ENCODE measurements around the gene ARFGEF2.

The ARFGEF2 gene

GRCh38 chr20:48899881-48900280, 21.6 kb upstream of the ARFGEF2 start:
- DNase-seq = no peak

- no peak for DNase-seq
Observed at GRCh38 chr20:48901326-48901725, 20.2 kb upstream of the ARFGEF2 start.

GRCh38 chr20:48903705-48904104, 17.8 kb upstream of the ARFGEF2 start:
- no peak for DNase-seq

- peak in 1 of 2 experiments; percentile 62 for DNase-seq
Observed at GRCh38 chr20:48904566-48905296, 16.8 kb upstream of the ARFGEF2 start.

GRCh38 chr20:48905297-48905647, 16.2 kb upstream of the ARFGEF2 start:
- DNase-seq = no peak

- DNase-seq = no peak
Observed at GRCh38 chr20:48906221-48906877, 15.2 kb upstream of the ARFGEF2 start.

GRCh38 chr20:48908656-48909319, 12.7 kb upstream of the ARFGEF2 start:
- no peak for DNase-seq

- DNase-seq = no peak
Observed at GRCh38 chr20:48909910-48910309, 11.6 kb upstream of the ARFGEF2 start.

- no peak for DNase-seq
Observed at GRCh38 chr20:48910347-48910781, 11.1 kb upstream of the ARFGEF2 start.

- DNase-seq = no peak
Observed at GRCh38 chr20:48912065-48912464, 9.4 kb upstream of the ARFGEF2 start.

GRCh38 chr20:48916699-48917098, 4.8 kb upstream of the ARFGEF2 start:
- DNase-seq = no peak

GRCh38 chr20:48919336-48919881, 2.1 kb upstream of the ARFGEF2 start:
- DNase-seq = no peak

GRCh38 chr20:48919882-48920526, 1.5 kb upstream of the ARFGEF2 start:
- DNase-seq = no peak

GRCh38 chr20:48920527-48921167, 864 bp upstream of the ARFGEF2 start:
- no peak for DNase-seq

GRCh38 chr20:48921883-48922820, 641 bp downstream of the ARFGEF2 start:
- peak in 1 of 2 experiments; percentile 62 for DNase-seq

- no peak for DNase-seq
Observed at GRCh38 chr20:48923149-48923718, 1.7 kb downstream of the ARFGEF2 start.

- DNase-seq = no peak
Observed at GRCh38 chr20:48924756-48925109, 3.2 kb downstream of the ARFGEF2 start.

- DNase-seq = no peak
Observed at GRCh38 chr20:48926267-48926666, 4.8 kb downstream of the ARFGEF2 start.

- no peak for DNase-seq
Observed at GRCh38 chr20:48926821-48927220, 5.3 kb downstream of the ARFGEF2 start.

GRCh38 chr20:48928832-48929725, 7.6 kb downstream of the ARFGEF2 start:
- no peak for DNase-seq

All from SW 1271 (cell line).